ENCODE data around the gene DPT.

DPT gene

DNA sequence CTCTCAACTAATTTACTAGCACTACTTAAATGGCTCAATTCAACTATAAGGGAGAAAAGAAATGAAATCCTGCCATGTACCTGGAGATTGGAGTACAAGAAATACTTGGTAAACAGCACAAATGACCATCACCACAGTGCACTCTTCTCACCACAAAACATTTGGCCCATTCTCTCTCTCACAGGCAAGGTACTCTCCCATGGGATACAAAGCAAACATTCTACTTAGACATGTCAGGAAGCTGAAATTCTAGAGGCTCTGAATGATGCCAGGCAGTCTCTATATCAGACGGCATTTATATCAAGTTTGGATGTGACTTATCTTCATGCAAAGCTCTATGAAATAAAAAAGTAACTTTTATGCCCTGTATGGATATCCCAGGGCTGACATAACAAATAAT is 72.5 kb downstream of the DPT start:
- DNase-seq (ENCODE audit: low read depth), result no peak

DNA sequence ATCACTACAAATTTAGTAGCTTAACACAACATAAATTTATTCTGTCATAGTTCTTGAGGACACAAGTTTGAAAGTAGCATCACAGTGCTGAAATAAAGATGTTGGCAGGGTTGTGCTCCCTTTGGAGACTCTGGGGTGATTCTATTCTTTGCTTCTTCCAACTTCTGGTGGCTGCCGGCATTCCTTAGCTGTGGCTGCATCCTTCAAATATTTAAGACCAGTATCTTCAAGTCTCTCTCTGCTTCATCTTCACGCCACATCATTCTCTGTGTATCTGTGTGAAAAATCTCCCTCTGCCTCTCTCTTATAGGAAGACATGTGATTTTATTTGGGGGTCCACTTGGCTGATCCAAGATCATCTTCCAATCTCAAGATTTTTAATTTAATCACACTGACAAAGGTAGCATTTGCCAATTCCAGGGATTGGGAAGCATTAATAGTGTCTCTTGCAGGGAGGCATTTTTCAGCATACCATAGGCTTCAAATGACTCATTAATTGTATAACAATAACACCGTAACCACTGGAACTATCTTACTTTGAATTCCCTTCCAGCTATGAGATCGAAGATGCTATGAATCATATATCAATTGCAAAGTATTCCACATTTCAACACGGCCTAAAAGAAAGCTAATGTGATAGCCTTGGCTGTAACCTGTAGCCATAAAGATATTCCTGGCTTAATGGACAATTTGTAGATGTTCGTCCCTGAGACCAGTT is 74.6 kb downstream of the DPT start:
- peak; percentile 36 for DNase-seq (ENCODE audit: low read depth)

DNA sequence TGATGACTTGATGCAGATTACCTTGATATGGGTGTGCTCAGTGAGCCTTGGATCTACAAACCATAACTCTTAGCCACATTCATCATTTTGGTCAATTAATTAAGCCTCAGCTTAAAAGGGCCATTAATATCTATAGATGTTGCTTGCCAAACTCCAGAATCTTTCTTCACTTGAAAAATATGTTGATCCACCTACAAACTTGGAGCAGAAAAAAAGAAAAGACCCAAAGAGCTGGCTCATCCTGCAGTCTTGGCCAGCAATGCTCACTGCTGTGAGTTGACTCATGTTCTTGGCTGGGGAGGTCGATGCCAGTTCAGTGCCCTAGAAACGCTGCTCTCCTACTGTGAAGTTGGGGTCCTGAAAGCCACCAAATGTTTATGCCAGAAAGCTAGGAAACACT is 75.4 kb downstream of the DPT start:
- DNase-seq (ENCODE audit: low read depth), result no peak

DNA sequence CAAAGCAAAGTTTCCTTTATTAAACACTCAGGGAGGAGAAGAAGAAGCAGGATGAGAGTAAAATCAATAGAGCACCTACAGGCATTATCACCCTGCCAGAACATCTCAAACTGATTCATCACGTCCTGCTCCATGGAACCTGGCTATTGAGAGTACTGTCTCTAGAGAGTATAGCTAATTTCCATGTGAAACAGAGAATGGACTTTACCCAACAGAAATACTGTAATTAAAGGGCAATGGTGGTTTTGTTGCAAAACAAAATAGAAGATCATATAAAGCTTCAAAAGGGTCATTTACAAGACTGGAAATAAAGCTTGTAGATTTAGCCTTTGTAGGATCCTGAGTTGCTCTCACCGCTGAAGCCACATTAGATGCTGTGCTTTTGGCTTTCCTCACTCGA is 83.3 kb downstream of the DPT start:
- no peak for DNase-seq (ENCODE audit: low read depth)
